Hematopoietic multipotent progenitor cell treated with erythropoietin and hydrocortisone succinate and interleukin-3 and kit ligand, for 6 days (in vitro differentiated cells): ENCODE results near the gene ISYNA1.

Experiments used
- DNase-seq: peaks from one replicate; pipeline ENCODE4 v3.0.0-alpha.2; 2015

Gene ISYNA1

GRCh38 chr19:18466354-18466753, 28.4 kb upstream of the ISYNA1 start:
- no peak for DNase-seq

- DNase-seq: no peak
Measured at GRCh38 chr19:18465964-18466339, 28.0 kb upstream of the ISYNA1 start.

DNA sequence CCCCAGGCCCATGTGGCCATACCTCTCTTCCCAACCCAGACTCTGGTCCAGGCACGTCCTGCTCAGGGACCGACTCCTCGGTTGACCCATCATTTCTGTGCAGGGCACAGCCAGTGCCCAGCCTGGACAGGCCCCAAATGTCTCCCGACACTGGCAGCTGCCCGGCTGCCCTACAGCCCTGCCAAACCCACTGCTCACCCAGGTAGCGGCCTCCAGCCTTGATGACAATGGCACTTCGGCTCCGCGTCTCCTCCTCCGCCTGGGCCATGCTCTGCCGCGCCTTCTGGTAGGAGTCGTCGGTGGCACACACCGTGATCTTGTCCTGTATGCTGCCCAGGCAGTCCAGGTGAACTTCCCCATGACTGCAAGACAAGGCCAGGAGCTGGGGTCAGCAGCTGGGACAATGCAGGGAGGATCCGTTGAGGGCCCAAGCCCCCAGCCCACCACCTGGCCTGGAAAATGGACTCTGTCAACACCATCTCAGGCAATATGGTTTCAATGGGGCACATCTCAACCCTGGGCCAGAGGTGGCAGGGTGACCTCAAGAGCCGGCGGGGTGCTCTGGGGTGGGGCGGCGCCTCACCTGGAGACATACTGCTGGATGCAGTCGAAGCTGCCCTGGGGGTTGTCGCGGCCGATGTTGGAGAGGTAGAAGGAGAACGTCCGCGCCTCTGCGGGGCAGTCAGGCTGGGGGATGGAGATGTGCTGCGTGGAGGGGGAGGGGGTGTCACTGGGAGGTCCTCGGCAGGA, 27.5 kb upstream of the ISYNA1 start:
- no peak for DNase-seq

DNA sequence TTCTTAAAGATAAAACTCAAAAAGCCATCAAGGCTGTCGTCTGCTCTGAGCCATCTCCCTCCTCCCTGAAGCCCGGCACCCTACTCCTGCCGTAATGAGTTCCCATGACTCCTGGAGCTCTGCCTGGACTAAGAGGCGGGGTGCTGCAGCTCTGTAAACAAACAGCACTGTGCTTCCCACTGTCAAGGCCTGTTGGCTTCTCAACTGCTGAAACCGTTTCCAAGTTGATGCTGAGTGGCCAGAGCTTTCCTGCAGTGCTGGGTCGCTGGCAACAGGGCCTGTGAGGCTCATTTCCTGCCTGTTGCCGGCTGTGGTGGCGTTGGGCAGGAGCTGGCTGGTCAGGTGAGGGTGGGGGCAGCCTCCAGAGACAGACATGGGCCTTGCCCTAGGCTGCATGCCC, 26.7 kb upstream of the ISYNA1 start:
- no peak for DNase-seq

- DNase-seq: no peak
Measured at GRCh38 chr19:18461471-18461870, 23.5 kb upstream of the ISYNA1 start.

DNA sequence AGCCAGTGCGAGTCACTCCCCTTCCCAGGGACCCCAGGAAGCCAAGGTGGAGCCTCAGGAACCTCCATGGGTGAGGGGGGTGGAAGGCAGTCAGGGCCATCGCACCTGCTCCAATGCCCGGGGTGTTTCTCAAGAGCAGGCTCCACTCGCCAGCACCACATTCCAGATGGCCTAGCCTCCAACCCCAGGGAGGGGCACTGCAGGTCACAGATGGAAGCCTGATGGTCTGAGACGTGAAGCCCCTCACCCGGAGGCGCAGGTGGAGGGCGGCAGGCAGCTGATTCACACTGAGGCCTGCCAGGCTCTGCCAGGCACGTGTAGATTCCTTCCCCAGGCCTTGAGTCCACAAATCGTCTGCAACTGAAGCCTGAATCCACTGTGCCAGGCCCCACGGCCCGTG, 23.0 kb upstream of the ISYNA1 start:
- DNase-seq: no peak

GRCh38 chr19:18457483-18458331, 19.8 kb upstream of the ISYNA1 start:
- no peak for DNase-seq

DNA sequence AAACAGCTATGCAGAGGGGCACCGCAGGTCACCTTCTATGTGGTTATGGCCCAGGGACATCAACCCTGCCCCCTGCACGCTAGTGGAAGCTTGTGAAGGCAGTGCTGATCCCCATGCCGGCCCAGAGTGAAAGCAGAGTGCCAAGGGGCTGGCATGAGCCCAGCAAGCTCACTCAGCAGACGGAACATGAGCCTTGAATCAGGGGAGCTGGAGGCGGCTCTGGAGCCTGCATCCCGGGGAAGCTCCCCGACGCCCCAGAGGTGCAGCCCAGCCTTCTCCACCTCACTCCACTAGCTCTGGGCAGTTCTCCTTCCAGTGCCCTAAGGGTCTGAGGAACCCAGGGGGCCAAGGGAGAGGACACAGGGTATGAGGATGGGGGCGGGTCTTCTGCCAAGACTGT, 19.0 kb upstream of the ISYNA1 start:
- no peak for DNase-seq

GRCh38 chr19:18456279-18456678, 18.3 kb upstream of the ISYNA1 start:
- DNase-seq: no peak

GRCh38 chr19:18453269-18454024, 15.5 kb upstream of the ISYNA1 start:
- DNase-seq: no peak

DNA sequence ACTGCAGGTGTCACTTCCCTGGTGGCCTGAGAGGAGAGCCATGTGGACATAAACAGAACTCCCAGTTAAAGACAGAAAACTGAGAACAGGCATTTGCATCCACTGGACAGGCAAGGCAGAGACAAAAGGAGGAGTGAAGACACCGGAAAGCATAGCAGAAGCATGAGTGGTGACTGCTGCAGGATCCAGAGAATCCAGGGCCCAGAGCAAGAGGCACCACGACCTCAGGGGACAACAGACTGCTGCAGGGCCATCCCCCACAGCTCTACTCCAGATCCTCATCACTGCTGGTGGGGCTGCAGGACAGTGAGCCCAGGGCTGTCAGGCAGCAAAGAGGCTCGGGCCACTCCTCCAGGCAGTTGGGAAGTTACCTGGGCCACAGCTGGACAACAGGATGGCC, 14.5 kb upstream of the ISYNA1 start:
- DNase-seq: no peak

DNA sequence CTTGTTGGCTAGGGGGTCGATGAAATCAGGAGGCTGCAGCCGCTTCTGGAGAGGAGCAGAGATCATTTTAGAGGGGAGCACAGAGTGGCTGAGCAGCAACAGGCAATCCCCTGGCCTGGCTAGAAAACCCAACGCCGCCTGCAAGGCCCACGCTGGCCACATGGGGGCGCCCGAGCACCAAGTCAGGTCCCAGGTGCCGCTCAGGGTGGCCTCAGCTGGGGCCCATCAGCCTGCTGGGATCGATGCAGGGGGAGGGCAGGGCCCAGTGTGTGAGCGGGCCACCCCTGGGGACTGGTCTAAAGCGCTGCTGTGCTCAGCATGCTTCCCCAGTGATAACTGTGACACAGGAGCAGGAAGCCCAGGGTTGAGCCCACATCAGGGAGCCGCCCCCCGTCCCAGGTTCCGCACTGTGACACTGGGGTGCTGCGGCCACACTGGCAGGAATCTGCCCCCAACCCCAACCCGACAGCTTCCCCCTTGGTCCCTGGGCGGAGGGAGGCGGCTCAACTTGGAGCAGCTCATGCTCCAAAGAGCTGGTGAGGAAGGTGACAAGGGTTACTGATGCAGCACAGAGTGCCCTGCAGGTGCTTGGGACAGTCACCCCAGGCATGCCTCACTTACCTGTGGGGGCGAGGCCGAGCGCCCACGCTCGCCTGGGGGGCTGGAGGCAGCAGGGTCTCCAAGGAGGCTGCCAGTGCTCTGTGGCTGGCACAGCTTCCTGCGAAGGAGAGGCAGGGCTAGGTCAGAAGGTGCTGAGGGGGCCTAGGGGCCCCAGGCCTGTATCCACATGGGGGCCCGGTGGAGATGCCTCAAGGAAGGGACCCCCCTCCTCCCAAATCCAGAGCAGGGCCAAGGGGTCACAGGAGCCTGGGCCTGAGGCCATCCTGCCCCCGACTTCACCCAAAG, 13.3 kb upstream of the ISYNA1 start:
- peak; percentile 85 for DNase-seq

- no peak for DNase-seq
Measured at GRCh38 chr19:18450021-18450930, 12.3 kb upstream of the ISYNA1 start.

DNA sequence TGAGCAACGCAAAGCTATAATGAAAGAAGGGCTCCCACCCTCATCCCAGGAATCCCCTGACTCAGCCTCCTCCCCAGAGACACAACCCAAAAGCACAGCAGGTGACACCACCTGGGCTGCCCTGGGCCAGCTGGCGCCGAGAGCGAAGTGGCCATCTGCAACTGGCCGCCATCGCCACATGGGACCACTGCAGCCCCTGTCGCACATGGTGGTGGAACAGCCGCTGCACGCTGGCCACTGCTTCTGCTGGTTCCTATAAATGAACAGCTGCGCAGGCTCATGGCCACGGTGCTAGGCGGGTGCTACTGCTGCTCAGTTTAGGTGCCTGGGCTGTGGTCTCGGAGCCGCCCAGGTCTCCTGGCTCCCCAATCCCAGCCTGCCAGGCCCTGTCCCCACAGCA, 11.6 kb upstream of the ISYNA1 start:
- DNase-seq: no peak

DNA sequence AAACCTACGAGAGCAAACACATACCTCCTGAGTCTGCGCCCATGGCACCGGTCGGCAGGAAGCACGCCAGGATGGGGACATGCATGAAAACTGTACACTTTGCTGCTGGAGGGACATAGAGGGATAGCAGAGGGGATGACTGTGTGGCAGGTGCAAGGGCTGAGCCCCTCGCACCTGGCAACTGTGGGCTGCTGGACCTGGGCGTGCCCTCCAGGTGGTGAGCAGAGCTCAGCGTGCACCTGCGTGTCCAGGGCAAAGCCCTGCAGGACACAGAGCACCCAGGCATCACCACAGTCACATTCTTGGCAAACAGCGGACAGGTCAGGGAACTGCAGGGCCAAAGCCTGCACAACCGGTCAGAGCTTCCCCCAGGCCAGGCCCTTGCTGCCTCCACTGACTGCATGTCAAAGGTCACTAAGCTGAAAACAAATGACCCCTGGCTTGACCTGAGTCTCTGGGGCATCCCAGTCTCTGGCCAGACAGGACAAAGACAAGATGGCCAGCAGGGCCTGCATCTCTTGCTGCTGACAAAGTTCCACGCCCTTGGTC, 9.0 kb upstream of the ISYNA1 start:
- DNase-seq: no peak

- no peak for DNase-seq
Measured at GRCh38 chr19:18446145-18446810, 8.3 kb upstream of the ISYNA1 start.

- no peak for DNase-seq
Measured at GRCh38 chr19:18445262-18445948, 7.5 kb upstream of the ISYNA1 start.

DNA sequence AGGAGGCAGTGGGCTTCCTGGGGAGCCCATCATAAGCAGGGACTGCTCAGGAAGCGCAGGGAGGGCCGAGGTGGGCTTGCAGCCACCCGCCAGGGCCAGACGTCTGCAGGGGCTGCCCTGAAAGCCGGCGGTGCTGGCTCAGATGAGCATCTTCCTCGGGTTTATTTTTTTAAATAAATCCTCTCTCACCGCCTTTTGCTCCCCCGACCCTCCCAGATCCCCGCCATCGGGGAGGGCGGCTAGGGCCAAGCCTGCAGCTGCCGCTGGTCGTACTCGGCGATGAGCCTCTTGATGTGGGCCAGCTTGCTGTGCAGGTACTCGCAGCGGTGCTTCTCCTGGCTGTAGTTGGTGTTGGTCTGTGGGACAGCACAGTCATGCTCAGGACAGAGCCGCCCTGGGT, 6.6 kb upstream of the ISYNA1 start:
- DNase-seq: no peak

DNA sequence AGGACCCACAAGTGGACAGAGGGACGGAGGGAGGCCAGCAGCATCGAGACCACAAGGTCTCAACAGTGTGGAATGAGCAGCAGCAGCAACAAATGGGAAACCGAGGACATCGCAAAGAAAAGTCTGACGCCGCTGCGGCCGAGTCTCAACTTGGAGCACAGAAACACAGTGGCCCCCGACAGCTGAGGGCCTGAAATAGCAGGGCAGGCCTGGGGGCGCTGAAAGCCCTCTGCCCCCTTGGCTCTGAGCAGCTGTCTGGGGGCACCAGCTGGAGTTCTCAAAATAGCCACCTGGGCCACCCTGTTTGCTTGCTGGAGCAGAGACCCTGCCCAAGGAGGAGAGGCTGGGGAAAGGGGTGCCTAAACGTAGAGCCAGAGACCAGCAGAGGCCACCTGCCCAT, 5.9 kb upstream of the ISYNA1 start:
- DNase-seq: no peak

- no peak for DNase-seq
Measured at GRCh38 chr19:18443406-18443805, 5.5 kb upstream of the ISYNA1 start.
